Caco-2 (cell line): ENCODE data around the gene KLC3. TPM values are rescaled to one million over a fixed set of nuclear protein-coding genes. Genes with fewer than 3 reads are reported as not detected.

Source experiments
- BruUV-seq: library from RNA; stranded (reverse); fragments of 400-500 nt; replicated peaks from 2 replicates; lab custom pipeline; 2021; lab: Mats Ljungman, UMichigan
- CTCF ChIA-PET: fragments of 300-600 bp; sonication (Branson Sonifier 250); formaldehyde crosslinking; loops from one replicate; lab custom pipeline; 2022; ENCODE audit warnings: antibody characterized with exemption; lab: Charles Lee
- POLR2A ChIA-PET: fragments of 300-600 bp; sonication (Branson Sonifier 250); formaldehyde crosslinking; loops from one replicate; lab custom pipeline; 2022; ENCODE audit warnings: antibody characterized with exemption; lab: Charles Lee
- DNase-seq, 2 experiments: peaks; one replicate each; pipeline versions ENCODE4 v3.0.0 to v3.0.0-alpha.2; 2020 to 2022
- H3K27me3 ChIP-seq: replicated peaks from 2 replicates; pipeline ENCODE4 v1.6.0; 2011; ENCODE audit warnings: low read length; ENCODE audit not compliant: control insufficient read depth, insufficient read depth
- H3K36me3 ChIP-seq: 2 replicates; pipeline ENCODE4 v1.5.1; 2011; ENCODE audit warnings: low read length; ENCODE audit not compliant: control insufficient read depth, insufficient read depth
- H3K4me1 ChIP-seq: fragments of 250-450 bp; sonication (Bioruptor Pico); 2 replicates; pipeline ENCODE4 v1.5.1; 2020; ENCODE audit warnings: mild to moderate bottlenecking
- H3K4me3 ChIP-seq: 2 replicates; pipeline ENCODE4 v1.5.1; 2011; ENCODE audit warnings: low read depth, mild to moderate bottlenecking, control low read depth, low read length
- H3K9me3 ChIP-seq: fragments of 250-450 bp; sonication (Bioruptor Pico); 2 replicates; pipeline ENCODE4 v1.5.1; 2020; ENCODE audit warnings: mild to moderate bottlenecking, moderate library complexity
- H3K27ac Mint-ChIP-seq: one replicate; pipeline ENCODE4 v1.8.0; 2022; ENCODE audit warnings: mixed read lengths; ENCODE audit not compliant: unreplicated experiment
- H3K27me3 Mint-ChIP-seq: one replicate; pipeline ENCODE4 v1.8.0; 2022; ENCODE audit warnings: mixed read lengths; ENCODE audit not compliant: insufficient read depth, unreplicated experiment
- H3K36me3 Mint-ChIP-seq: one replicate; pipeline ENCODE4 v1.8.0; 2022; ENCODE audit warnings: mild to moderate bottlenecking, mixed read lengths; ENCODE audit not compliant: insufficient read depth, unreplicated experiment
- H3K4me1 Mint-ChIP-seq: one replicate; pipeline ENCODE4 v1.8.0; 2022; ENCODE audit warnings: low read depth, mixed read lengths; ENCODE audit not compliant: unreplicated experiment
- H3K4me3 Mint-ChIP-seq: one replicate; pipeline ENCODE4 v1.8.0; 2022; ENCODE audit warnings: mild to moderate bottlenecking, moderate library complexity, mixed read lengths; ENCODE audit not compliant: unreplicated experiment
- H3K9me3 Mint-ChIP-seq: one replicate; pipeline ENCODE4 v1.8.0; 2022; ENCODE audit warnings: mixed read lengths; ENCODE audit not compliant: unreplicated experiment
- intact Hi-C: fragments of 100-400 bp; cut with micrococcal nuclease; formaldehyde crosslinking; loops from one replicate; pipeline ENCODE4 v1.10.0; 2022; ENCODE audit not compliant: unreplicated experiment
- total RNA-seq: library from RNA; stranded (reverse); gene quantifications from 2 replicates; pipeline ENCODE4 v1.2.3, GENCODE V29; 2022
- TF ChIP-seq, protein P1 (sequence below), 2 experiments: fragments of 200-600 bp in 1 of 2; IDR thresholded peaks; 1 replicate in 1 of 2; 2 replicates in 1 of 2; pipeline versions ENCODE4 v1.5.1 to v1.8.0; 2011 to 2022; ENCODE audit warnings: antibody characterized with exemption in 1 of 2, control low read depth in 1 of 2, inconsistent platforms in 1 of 2, low read depth in 1 of 2, low read length in 1 of 2, mild to moderate bottlenecking in 1 of 2, moderate library complexity in 1 of 2; ENCODE audit not compliant: insufficient read depth in 1 of 2, severe bottlenecking in 1 of 2, unreplicated experiment in 1 of 2

The KLC3 gene
- total RNA-seq, 1 experiment from 2014 or later: 10.2 TPM

DNA sequence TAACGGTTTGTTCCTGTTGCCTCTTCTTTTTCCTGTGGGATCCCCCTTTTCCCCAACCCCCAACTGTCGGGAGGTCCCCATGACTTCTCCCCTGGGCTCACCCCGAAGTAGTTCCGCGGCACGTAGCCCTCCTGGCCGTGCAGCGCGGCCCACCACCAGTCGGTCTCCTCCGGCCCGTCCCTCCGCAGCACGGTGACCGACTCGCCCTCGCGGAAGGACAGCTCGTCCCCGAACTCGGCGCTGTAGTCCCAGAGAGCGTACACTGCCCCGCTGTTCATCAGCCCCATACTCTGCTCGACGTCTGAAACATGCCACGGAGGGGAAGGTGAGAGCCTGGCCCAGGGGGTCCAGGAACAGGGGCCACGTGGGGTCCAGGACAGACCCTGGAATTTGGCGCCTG, 41.9 kb downstream of the KLC3 start:
- no peaks in the 10 kb centered on the region for H3K4me1 ChIP-seq
- POLR2A ChIA-PET: no interaction called here
- DNase-seq: no peak
- no peaks in the 10 kb centered on the region for H3K9me3 ChIP-seq
- no TSS peak for BruUV-seq
- Mint-ChIP-seq H3K9me3 (no peaks in the 10 kb centered on the region), H3K36me3 (peaks cover 34% of the 10 kb centered on the region), H3K27me3 (no peaks in the 10 kb centered on the region), H3K4me1 (no peaks in the 10 kb centered on the region), H3K4me3 (no peak overlapping the region), H3K27ac (peak overlapping the region; percentile 73)
- H3K4me3 ChIP-seq: no peak overlapping the region
- H3K27me3 ChIP-seq: no peaks in the 10 kb centered on the region
- intact Hi-C loops: no loop called here
- CTCF ChIA-PET: no interaction called here
- H3K36me3 ChIP-seq: no peaks in the 10 kb centered on the region
- TF ChIP-seq, protein P1, sequence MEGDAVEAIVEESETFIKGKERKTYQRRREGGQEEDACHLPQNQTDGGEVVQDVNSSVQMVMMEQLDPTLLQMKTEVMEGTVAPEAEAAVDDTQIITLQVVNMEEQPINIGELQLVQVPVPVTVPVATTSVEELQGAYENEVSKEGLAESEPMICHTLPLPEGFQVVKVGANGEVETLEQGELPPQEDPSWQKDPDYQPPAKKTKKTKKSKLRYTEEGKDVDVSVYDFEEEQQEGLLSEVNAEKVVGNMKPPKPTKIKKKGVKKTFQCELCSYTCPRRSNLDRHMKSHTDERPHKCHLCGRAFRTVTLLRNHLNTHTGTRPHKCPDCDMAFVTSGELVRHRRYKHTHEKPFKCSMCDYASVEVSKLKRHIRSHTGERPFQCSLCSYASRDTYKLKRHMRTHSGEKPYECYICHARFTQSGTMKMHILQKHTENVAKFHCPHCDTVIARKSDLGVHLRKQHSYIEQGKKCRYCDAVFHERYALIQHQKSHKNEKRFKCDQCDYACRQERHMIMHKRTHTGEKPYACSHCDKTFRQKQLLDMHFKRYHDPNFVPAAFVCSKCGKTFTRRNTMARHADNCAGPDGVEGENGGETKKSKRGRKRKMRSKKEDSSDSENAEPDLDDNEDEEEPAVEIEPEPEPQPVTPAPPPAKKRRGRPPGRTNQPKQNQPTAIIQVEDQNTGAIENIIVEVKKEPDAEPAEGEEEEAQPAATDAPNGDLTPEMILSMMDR (IDR thresholded peaks at IDR 0.05; ENCODE audit: insufficient read depth in 1 of 2, low read depth in 1 of 2, low read length in 1 of 2, severe bottlenecking in 1 of 2, unreplicated experiment in 1 of 2): no peak

DNA sequence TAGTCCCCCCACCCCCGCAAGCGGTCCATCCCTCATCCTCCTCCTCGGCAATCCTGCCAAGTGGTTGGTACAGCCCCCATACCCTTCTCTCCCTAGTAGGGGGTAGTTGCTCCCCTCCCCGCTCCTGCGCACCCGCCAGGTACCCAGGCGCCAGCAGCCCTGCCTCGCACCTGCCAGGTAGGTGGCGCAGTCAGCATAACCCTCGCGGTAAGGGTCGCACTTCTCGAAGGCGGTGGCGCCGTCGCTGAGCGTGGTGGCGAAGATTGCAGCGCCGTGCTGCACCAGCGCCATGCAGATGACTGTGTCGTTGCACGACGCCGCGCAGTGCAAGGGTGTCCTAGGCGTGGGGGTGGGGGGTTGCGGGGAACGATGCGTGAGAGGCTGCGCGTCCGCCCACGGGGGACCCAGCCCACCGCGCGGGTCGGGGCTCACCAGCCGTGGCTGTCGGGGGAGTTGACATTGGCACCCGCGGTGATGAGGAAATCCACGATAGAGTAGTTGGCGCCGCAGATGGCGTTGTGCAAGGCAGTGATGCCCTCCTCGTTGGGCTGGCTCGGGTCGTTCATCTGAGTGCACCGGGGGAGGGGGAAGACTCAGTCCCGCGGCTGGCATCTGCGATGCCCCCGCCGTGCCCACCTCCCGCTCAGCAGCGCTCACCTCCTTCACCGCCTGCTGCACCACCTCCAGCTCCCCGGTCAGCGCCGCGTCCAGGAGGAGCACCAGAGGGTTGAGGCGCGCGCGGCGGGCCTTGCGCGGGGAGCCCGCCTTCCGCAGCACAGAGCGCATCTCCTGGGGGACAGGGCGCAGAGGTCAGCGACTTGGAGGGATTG, 45.1 kb downstream of the KLC3 start:
- no peak overlapping the region for H3K4me3 ChIP-seq
- ChIA-PET POLR2A (no interaction called here), CTCF (no interaction called here)
- no peaks in the 10 kb centered on the region for H3K4me1 Mint-ChIP-seq
- intact Hi-C loops: no loop called here
- no peaks in the 10 kb centered on the region for H3K9me3 Mint-ChIP-seq
- BruUV-seq: no TSS peak
- H3K27me3 Mint-ChIP-seq: no peaks in the 10 kb centered on the region
- H3K27ac Mint-ChIP-seq: no peak overlapping the region
- TF ChIP-seq, protein P1 (IDR thresholded peaks at IDR 0.05; ENCODE audit: insufficient read depth in 1 of 2, low read depth in 1 of 2, low read length in 1 of 2, severe bottlenecking in 1 of 2, unreplicated experiment in 1 of 2): no peak
- peaks cover 28% of the 10 kb centered on the region for H3K36me3 Mint-ChIP-seq
- H3K9me3 ChIP-seq: no peaks in the 10 kb centered on the region
- no peaks in the 10 kb centered on the region for H3K4me1 ChIP-seq
- H3K27me3 ChIP-seq: no peaks in the 10 kb centered on the region
- no peak for DNase-seq
- no peaks in the 10 kb centered on the region for H3K36me3 ChIP-seq
- H3K4me3 Mint-ChIP-seq: no peak overlapping the region

DNA sequence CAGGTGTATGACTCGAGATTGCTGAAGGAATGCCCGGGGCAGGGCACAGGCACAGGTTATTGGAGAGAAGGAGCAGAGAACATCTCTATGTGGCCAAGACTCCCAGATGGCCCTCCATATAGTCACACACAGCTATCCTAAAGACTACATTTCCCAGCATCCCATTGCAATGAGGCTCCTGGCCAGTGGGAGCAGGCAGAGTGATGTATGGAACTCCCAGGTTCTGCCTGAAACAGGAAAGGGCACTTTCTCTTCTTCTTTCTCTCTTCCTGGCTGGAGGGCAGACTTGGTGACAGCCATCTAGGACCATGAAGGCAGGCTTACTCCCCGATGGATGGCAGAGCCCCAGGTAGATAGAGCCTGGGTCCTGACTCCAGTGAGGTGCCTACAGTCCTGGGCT, 50.8 kb downstream of the KLC3 start:
- intact Hi-C loops: loop anchor here (2.0 kb wide), 1 partner anchor 13 kb away; the partner anchor contains the start of gene PPP1R13L
- no TSS peak for BruUV-seq
- no peaks in the 10 kb centered on the region for H3K36me3 ChIP-seq
- H3K27me3 ChIP-seq: no peaks in the 10 kb centered on the region
- no peak overlapping the region for H3K4me3 ChIP-seq
- Mint-ChIP-seq H3K27ac (peak overlapping the region; percentile 19), H3K4me3 (no peak overlapping the region), H3K36me3 (peaks cover 42% of the 10 kb centered on the region), H3K9me3 (no peaks in the 10 kb centered on the region), H3K4me1 (no peaks in the 10 kb centered on the region), H3K27me3 (no peaks in the 10 kb centered on the region)
- H3K9me3 ChIP-seq: no peaks in the 10 kb centered on the region
- DNase-seq: peak in 1 of 2 experiments; percentile 48
- CTCF ChIA-PET: no interaction called here
- H3K4me1 ChIP-seq: no peaks in the 10 kb centered on the region
- TF ChIP-seq, protein P1 (IDR thresholded peaks at IDR 0.05; ENCODE audit: insufficient read depth in 1 of 2, low read depth in 1 of 2, low read length in 1 of 2, severe bottlenecking in 1 of 2, unreplicated experiment in 1 of 2): no peak
- POLR2A ChIA-PET: interaction anchor here (1.4 kb wide), 1 partner anchor 14 kb away, joined by 4 read pairs; the partner anchor contains the start of gene PPP1R13L
